Activated CD4-positive, alpha-beta T cell treated with anti-CD3 and anti-CD28 coated beads for 36 hours (primary cell): Measurements from ENCODE around the gene SLCO3A1. TPM values are rescaled to one million over a fixed set of nuclear protein-coding genes. Genes with fewer than 3 reads are reported as not detected.
"Not testable (repeated sequence)": the region's sequence is repeated elsewhere in the genome, so short reads cannot be mapped to it uniquely, and the experiment has no call there.

Source experiments
- ATAC-seq: fragments of 200-7000 bp; cut with Tn5 transposase; one replicate; pipeline ENCODE4 v1.10.0; 2021; ENCODE audit warnings: mild to moderate bottlenecking, moderate library complexity
- CTCF ChIA-PET: fragments of 350-600 bp; sonication (Branson Sonifier 250); formaldehyde crosslinking; loops from one replicate; lab custom pipeline; 2021; ENCODE audit warnings: antibody characterized with exemption; lab: Charles Lee
- POLR2A ChIA-PET: fragments of 350-600 bp; sonication (Branson Sonifier 250); formaldehyde crosslinking; loops from one replicate; lab custom pipeline; 2021; ENCODE audit warnings: antibody characterized with exemption, inconsistent platforms; lab: Charles Lee
- DNase-seq: peaks from one replicate; pipeline ENCODE4 v3.0.0-alpha.2; 2020
- H3K27ac Mint-ChIP-seq: one replicate; pipeline ENCODE4 v1.8.0; 2021; ENCODE audit warnings: mixed read lengths
- H3K27me3 Mint-ChIP-seq: one replicate; pipeline ENCODE4 v1.8.0; 2021; ENCODE audit warnings: mixed read lengths
- H3K36me3 Mint-ChIP-seq: one replicate; pipeline ENCODE4 v1.8.0; 2021; ENCODE audit warnings: low read depth, mixed read lengths
- H3K4me1 Mint-ChIP-seq: one replicate; pipeline ENCODE4 v1.8.0; 2021; ENCODE audit warnings: mixed read lengths
- H3K4me3 Mint-ChIP-seq: one replicate; pipeline ENCODE4 v1.8.0; 2021; ENCODE audit warnings: mild to moderate bottlenecking, moderate library complexity, mixed read lengths
- H3K9me3 Mint-ChIP-seq: one replicate; pipeline ENCODE4 v1.8.0; 2021; ENCODE audit warnings: low read depth, mixed read lengths
- intact Hi-C, 2 experiments: fragments of 100-400 bp; cut with DNase I in 1 of 2; cut with micrococcal nuclease in 1 of 2; formaldehyde crosslinking; loops; one replicate each; pipeline versions ENCODE4 v1.14.2 to v1.15.1; 2022 to 2024; cut with DNase I, micrococcal nuclease
- total RNA-seq, 2 experiments: library from RNA; stranded (reverse); gene quantifications; one replicate each; pipeline ENCODE4 v1.2.3, GENCODE V29; 2021

The SLCO3A1 gene
- total RNA-seq, 2 experiments from 2014 or later, result 5.6 to 5.8 TPM

- H3K4me3 Mint-ChIP-seq, result no peak overlapping the region
- peaks cover 36% of the 10 kb centered on the region for H3K4me1 Mint-ChIP-seq
- ATAC-seq (no peak), DNase-seq (no peak)
- ChIA-PET CTCF (no interaction called here), POLR2A (no interaction called here)
- H3K36me3 Mint-ChIP-seq, result no peaks in the 10 kb centered on the region
- no peak overlapping the region for H3K27ac Mint-ChIP-seq
- H3K9me3 Mint-ChIP-seq, result no peaks in the 10 kb centered on the region
- intact Hi-C loops, result no loop called here
- no peaks in the 10 kb centered on the region for H3K27me3 Mint-ChIP-seq
Observed at GRCh38 chr15:91953432-91953831, 99.9 kb downstream of the SLCO3A1 start.

- H3K27ac Mint-ChIP-seq, result no peak overlapping the region
- ChIA-PET POLR2A (no interaction called here), CTCF (no interaction called here)
- no peak for DNase-seq
- H3K4me1 Mint-ChIP-seq, result peaks cover 32% of the 10 kb centered on the region
- H3K9me3 Mint-ChIP-seq, result no peaks in the 10 kb centered on the region
- H3K4me3 Mint-ChIP-seq, result no peak overlapping the region
- intact Hi-C loops, result no loop called here
- ATAC-seq, result no peak
- no peaks in the 10 kb centered on the region for H3K27me3 Mint-ChIP-seq
- H3K36me3 Mint-ChIP-seq, result no peaks in the 10 kb centered on the region
Observed at GRCh38 chr15:91954292-91954691, 100.8 kb downstream of the SLCO3A1 start.

- CTCF ChIA-PET, result interaction anchor here (0.7 kb wide), 2 partner anchors 27 to 1425 kb away, joined by 3 to 4 read pairs; no protein-coding TSS in a partner anchor
- intact Hi-C loops, result no loop called here
- H3K36me3 Mint-ChIP-seq, result no peaks in the 10 kb centered on the region
- no peak overlapping the region for H3K27ac Mint-ChIP-seq
- no peaks in the 10 kb centered on the region for H3K9me3 Mint-ChIP-seq
- DNase-seq (no peak), ATAC-seq (no peak)
- peaks cover 28% of the 10 kb centered on the region for H3K4me1 Mint-ChIP-seq
- no peaks in the 10 kb centered on the region for H3K27me3 Mint-ChIP-seq
- POLR2A ChIA-PET, result interaction anchor here (0.7 kb wide), 1 partner anchor 107 kb away, joined by 3 read pairs; no protein-coding TSS in a partner anchor
- no peak overlapping the region for H3K4me3 Mint-ChIP-seq
Observed at GRCh38 chr15:91956026-91956723, 102.7 kb downstream of the SLCO3A1 start.

GRCh38 chr15:91961357-91961756, 107.8 kb downstream of the SLCO3A1 start:
- intact Hi-C loops, result no loop called here
- H3K36me3 Mint-ChIP-seq, result no peaks in the 10 kb centered on the region
- H3K4me3 Mint-ChIP-seq, result no peak overlapping the region
- no peak overlapping the region for H3K27ac Mint-ChIP-seq
- H3K9me3 Mint-ChIP-seq, result peaks cover 3% of the 10 kb centered on the region
- peak; percentile 21 for DNase-seq
- peaks cover 14% of the 10 kb centered on the region for H3K4me1 Mint-ChIP-seq
- ChIA-PET CTCF (interaction anchor here (1.4 kb wide), 1 partner anchor 110 kb away, joined by 3 read pairs; no protein-coding TSS in a partner anchor), POLR2A (interaction anchor here (0.6 kb wide), 1 partner anchor 1126 kb away, joined by 3 read pairs; no protein-coding TSS in a partner anchor)
- H3K27me3 Mint-ChIP-seq, result no peaks in the 10 kb centered on the region
- ATAC-seq, result peak; percentile 78

GRCh38 chr15:91963747-91964146, 110.2 kb downstream of the SLCO3A1 start:
- POLR2A ChIA-PET, H3K27me3 Mint-ChIP-seq, intact Hi-C loops, H3K9me3 Mint-ChIP-seq, H3K27ac Mint-ChIP-seq, H3K36me3 Mint-ChIP-seq, ATAC-seq, H3K4me3 Mint-ChIP-seq, DNase-seq: not testable (repeated sequence)
- H3K4me1 Mint-ChIP-seq, result peaks cover 14% of the 10 kb centered on the region
- CTCF ChIA-PET, result interaction anchor here (0.6 to 0.7 kb wide), 3 partner anchors 16 to 601 kb away, joined by 3 to 7 read pairs (median 3); no protein-coding TSS in a partner anchor

GRCh38 chr15:91965501-91966193, 112.1 kb downstream of the SLCO3A1 start:
- Mint-ChIP-seq H3K4me1 (peaks cover 14% of the 10 kb centered on the region), H3K4me3 (no peak overlapping the region), H3K27ac (no peak overlapping the region), H3K9me3 (peaks cover 3% of the 10 kb centered on the region), H3K36me3 (no peaks in the 10 kb centered on the region), H3K27me3 (no peaks in the 10 kb centered on the region)
- DNase-seq, result no peak
- no peak for ATAC-seq
- ChIA-PET POLR2A (no interaction called here), CTCF (interaction anchor here (0.6 kb wide), 1 partner anchor 15 kb away, joined by 3 read pairs; no protein-coding TSS in a partner anchor)
- intact Hi-C loops, result no loop called here

- ChIA-PET POLR2A (no interaction called here), CTCF (interaction anchor here (0.6 kb wide), 1 partner anchor 14 kb away, joined by 3 read pairs; no protein-coding TSS in a partner anchor)
- Mint-ChIP-seq H3K4me3 (no peak overlapping the region), H3K27ac (no peak overlapping the region), H3K9me3 (peaks cover 3% of the 10 kb centered on the region), H3K36me3 (no peaks in the 10 kb centered on the region), H3K27me3 (no peaks in the 10 kb centered on the region), H3K4me1 (peaks cover 12% of the 10 kb centered on the region)
- ATAC-seq (no peak), DNase-seq (no peak)
- intact Hi-C loops, result no loop called here
Observed at GRCh38 chr15:91966194-91966552, 112.7 kb downstream of the SLCO3A1 start.

GRCh38 chr15:91967935-91968606, 114.6 kb downstream of the SLCO3A1 start:
- H3K27ac Mint-ChIP-seq, result no peak overlapping the region
- no peaks in the 10 kb centered on the region for H3K9me3 Mint-ChIP-seq
- H3K27me3 Mint-ChIP-seq, result no peaks in the 10 kb centered on the region

GRCh38 chr15:91968610-91969009, 115.1 kb downstream of the SLCO3A1 start:
- no peak for DNase-seq
- Mint-ChIP-seq H3K9me3 (no peaks in the 10 kb centered on the region), H3K4me1 (peaks cover 3% of the 10 kb centered on the region), H3K4me3 (no peak overlapping the region), H3K27ac (no peak overlapping the region), H3K36me3 (no peaks in the 10 kb centered on the region), H3K27me3 (no peaks in the 10 kb centered on the region)
- POLR2A ChIA-PET, result no interaction called here
- intact Hi-C loops, result no loop called here
- ATAC-seq, result no peak
- CTCF ChIA-PET, result interaction anchor here (0.7 to 1.3 kb wide), 2 partner anchors 21 to 105 kb away, joined by 3 read pairs; no protein-coding TSS in a partner anchor

More at GRCh38 chr15:91967935-91968606, 114.6 kb downstream of the SLCO3A1 start:
- Mint-ChIP-seq H3K36me3 (no peaks in the 10 kb centered on the region), H3K4me3 (no peak overlapping the region), H3K4me1 (peaks cover 5% of the 10 kb centered on the region)
- DNase-seq (no peak), ATAC-seq (no peak)
- POLR2A ChIA-PET, result no interaction called here
- intact Hi-C loops, result no loop called here
- CTCF ChIA-PET, result interaction anchor here (0.7 to 1.3 kb wide), 2 partner anchors 21 to 104 kb away, joined by 3 read pairs; no protein-coding TSS in a partner anchor

- intact Hi-C loops, result no loop called here
- Mint-ChIP-seq H3K36me3 (no peaks in the 10 kb centered on the region), H3K9me3 (no peaks in the 10 kb centered on the region), H3K4me3 (no peak overlapping the region), H3K4me1 (peaks cover 7% of the 10 kb centered on the region), H3K27ac (no peak overlapping the region), H3K27me3 (no peaks in the 10 kb centered on the region)
- POLR2A ChIA-PET, result no interaction called here
- no peak for DNase-seq
- CTCF ChIA-PET, result interaction anchor here (0.7 kb wide), 1 partner anchor 34 kb away, joined by 3 read pairs; no protein-coding TSS in a partner anchor
- no peak for ATAC-seq
Observed at GRCh38 chr15:91970142-91970541, 116.6 kb downstream of the SLCO3A1 start.

- no peak overlapping the region for H3K4me3 Mint-ChIP-seq
- H3K27ac Mint-ChIP-seq, result no peak overlapping the region
- H3K4me1 Mint-ChIP-seq, result peaks cover 7% of the 10 kb centered on the region
- CTCF ChIA-PET, result interaction anchor here (0.6 kb wide), 1 partner anchor 122 kb away, joined by 3 read pairs; no protein-coding TSS in a partner anchor
- no peak for ATAC-seq
- POLR2A ChIA-PET, result no interaction called here
- H3K9me3 Mint-ChIP-seq, result no peaks in the 10 kb centered on the region
- H3K27me3 Mint-ChIP-seq, result no peaks in the 10 kb centered on the region
- no peak for DNase-seq
- intact Hi-C loops, result no loop called here
- H3K36me3 Mint-ChIP-seq, result no peaks in the 10 kb centered on the region
Observed at GRCh38 chr15:91973481-91973880, 120.0 kb downstream of the SLCO3A1 start.
